Limb (tissue), 2 donors: Measurements from ENCODE around the gene MMS19.
"Not testable (repeated sequence)": the region's sequence is repeated elsewhere in the genome, so short reads cannot be mapped to it uniquely, and the experiment has no call there.

ENCODE experiments used
- DNase-seq, 2 donors: peaks; one replicate each; pipeline ENCODE4 v3.0.0-alpha.2; 2016; ENCODE audit errors: extremely low spot score in 2 of 2

The MMS19 gene

DNA sequence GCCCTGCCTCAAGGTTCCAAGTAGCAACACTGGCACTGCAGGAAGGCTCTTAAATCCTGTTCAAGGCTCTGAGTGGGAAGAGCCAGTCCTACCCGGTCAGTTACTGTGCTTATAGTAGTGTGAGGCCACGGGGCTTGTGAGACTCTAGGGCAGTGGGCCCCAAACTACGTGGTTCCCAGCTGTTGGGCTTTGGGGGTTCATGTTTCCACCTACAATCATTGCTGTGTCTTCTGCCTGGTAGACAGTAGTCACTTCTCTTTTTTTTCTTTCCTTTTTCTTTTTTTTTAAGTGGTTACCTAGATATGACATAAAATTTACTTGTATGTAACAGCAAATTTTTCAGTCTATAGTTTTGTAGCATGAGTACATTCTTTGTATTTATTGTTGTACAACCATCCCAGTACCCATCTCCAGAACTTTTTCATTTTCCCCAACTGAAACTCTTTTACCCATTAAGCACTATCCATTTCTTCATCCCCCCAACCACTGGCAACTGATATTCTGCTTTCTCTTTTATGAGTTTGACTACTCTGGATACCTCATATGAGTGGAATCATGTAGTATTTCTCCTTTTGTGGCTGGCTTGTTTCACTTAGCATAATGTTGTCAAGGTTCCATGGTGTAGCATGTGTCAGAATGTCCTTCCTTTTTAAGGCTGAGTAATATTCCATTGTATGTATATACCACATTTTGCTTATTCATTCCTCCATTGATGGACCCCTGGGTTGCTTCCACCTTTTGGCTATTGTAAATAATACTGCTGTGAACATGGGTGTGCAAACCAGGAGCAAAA lies 8.2 kb upstream of the MMS19 start:
- no peak for DNase-seq

DNA sequence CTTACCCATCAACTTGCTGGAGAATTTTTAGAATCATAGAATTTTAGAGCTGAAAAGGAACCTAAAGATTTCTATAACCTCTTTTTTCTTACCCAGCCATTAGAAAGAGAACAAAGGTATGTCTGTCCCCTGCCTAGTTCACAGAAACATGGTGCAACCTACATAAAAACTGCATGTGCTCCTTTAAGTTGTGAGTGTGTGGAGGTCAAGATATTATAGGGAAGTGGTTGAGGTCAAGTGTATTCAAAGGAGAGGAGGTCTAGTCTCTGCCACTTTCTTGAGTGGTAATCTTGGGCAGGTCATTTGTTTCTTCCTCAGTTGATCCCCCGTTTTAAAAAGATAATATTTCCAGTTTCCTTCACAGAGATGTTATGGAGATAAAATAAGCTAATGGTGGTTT lies 6.9 kb upstream of the MMS19 start:
- no peak for DNase-seq

DNA sequence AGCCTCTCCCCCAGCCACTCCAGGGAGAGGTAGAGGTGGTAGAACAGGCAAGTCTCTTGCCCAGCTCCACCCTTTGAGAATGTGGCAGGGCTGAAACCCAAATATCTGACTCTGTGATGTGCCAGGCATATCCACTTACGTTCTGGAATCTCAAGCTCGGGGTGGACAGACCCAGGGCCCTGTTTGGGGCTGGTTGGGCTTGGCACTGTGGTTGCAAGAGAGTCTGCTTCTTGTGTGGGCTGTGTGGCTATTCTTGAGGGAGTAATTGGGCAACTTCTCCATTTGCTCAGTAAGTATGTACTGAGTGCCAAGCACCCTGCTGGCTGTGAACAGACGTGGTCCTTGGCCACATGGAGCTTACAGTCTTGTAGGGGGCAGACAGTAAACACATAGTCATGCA lies 5.2 kb upstream of the MMS19 start:
- no peak for DNase-seq

DNA sequence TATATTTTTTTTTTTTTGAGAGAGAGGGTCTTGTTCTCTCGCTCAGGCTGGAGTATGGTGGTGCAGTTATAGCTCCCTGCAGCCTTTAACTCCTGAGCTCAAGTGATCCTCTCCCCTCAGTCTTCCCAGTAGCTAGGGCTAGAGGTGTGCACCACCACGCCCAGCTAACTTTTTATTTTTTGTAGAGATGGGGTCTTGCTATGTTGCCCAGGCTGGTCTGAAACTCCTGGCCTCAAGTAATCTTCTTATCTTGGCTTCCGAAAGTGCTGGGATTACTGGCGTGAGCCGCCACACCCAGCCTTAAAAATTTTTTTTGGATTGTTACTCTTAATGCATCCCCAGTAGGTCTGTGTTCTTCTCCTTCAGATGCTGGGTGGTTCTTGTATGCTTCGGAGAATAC lies 4.7 kb upstream of the MMS19 start:
- no peak for DNase-seq

DNA sequence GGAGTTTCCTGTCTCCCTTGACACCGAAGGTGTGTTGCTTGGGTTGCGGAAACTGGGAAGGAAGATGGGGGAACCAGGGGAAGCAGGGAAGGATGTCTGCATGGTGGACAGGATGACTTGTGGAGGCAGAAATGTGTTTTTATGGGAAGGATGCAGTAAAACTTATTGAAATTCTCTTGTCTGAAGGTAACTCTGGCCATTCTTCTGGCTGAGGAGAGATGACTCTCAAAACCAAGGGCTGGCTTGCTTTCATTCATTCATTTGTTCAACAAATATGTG lies 2.0 kb upstream of the MMS19 start:
- no peak for DNase-seq

DNA sequence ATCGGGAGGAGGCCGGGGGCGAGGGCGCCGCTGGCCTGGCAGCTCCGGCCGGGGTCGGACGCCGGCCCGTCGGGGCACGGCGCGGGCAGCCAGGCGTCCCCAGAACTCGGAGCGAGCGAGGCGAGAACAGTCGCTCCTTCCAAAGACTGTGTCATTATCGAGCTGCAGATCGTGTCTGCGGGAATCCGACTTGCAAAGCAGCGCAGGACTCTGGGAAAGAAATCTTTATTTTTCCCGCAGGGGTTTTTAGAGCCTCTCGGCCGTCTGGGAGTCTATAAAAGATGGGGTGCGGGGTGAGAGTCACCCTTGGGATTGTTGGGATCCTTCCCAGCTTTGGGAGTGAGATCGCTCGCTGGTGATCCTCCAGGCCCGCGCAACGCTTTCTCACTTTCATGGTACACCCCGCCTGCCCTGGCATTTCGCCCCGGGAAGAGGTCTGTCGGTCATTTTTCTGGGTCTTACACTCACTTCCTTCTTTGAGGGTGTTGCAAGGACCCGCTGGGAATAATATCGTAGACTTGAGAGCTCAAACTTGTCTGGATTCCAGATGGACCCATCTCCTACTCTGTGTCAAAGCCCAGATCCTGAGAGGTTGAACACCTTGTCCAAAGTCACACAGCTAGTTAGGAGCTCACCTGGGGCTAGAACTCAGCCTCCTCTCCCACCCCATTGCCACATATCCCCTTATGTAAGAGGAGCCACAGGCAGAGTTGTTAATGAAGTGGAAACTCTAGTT lies 1.5 kb upstream of the MMS19 start:
- DNase-seq = peak in 1 of 2 donors; percentile 73

DNA sequence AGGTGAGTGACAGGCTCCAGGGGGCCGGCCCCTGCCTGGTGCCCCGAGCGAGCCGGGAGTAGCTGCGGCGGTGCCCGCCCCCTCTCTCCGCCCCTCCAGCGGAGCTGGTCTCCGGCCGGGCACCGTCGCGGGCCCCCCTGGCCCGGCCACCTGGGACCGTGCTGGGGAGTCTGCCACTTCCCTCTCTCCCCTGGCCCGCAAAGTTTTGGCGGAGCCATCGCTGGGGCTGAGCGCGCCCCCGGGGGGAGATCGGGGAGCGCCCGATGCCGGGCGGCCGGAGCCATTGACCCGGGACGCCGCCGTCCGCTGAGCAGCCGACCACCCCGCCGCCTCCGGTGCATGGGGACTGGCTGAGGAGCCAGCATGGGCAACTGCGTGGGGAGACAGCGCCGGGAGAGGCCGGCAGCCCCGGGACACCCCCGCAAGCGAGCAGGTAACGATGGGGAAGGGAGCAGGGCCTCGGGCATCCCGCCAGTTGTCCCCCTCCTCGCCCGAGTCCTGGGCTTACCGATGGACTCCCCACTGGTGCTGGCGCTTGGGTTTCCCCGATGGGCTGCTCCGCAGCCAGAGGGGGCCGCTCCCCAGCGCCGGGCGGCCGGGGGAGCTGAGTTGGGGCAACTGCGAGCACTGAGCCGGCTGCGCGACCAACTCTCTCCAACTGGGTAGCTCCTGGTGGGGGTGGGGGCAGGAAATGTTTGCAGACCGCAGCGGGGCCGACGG lies 779 bp upstream of the MMS19 start, which contains the start of gene UBTD1:
Gene UBTD1 (plus strand): TSS at position 84 of the 720 bp plus-strand sequence. CDS start 280 bp downstream, at position 364.
- DNase-seq = no peak

DNA sequence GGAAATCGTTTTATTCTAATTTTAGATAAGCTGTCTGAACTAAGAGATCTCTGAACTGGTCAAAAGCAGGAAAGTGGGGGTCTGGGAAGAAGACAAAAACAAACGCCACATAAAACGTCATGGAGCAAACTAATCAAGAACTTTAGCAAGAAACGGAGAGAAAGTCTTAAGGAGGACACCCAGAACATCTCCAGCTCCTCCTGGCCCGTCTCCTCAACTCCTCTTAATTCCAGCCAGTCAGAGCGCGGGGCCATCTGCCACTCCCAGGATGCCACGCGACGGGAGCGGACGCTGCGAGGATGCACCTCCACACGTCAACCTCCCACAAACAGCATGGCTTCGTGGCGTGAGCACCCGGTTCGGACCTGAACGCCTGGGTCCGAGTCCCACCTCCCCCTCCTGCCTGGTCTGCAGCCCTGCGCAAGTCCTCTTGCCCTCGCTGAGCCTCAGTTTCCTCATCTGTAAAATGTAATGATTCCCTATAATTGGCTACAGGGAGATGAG lies 598 bp downstream of the MMS19 start:
- DNase-seq = peak; percentile 50 to 75

DNA sequence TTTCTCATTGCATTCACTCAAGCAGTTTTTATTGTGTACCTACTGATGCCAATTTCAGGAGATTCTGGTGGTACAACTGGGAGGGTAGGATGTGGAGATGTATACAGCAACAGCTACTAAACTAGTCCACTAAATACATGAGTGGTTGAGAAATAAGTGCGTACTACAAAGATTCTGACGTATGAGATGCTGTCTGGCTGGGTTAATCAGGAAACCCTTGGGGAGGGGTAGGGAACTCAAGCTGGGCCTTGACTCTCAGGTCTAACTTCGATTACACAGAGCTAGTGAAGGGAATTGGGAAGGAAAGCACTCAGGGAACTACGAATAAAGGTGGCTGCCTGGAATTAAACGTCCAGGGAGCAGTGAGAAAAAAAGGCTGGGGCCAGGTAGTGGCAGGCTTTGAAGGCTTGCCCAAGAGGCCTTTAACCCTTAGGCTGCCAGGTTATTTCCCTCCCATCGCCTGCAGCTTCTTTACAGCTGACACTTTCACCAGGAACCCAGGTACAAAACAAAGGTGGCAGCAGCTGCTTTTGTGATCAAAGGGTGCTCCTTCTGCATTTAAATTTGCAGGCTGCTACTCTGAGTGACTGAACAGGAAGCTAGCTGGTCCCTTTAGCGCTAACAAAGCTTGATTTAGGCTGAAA lies 3.2 kb downstream of the MMS19 start:
- no peak for DNase-seq

DNA sequence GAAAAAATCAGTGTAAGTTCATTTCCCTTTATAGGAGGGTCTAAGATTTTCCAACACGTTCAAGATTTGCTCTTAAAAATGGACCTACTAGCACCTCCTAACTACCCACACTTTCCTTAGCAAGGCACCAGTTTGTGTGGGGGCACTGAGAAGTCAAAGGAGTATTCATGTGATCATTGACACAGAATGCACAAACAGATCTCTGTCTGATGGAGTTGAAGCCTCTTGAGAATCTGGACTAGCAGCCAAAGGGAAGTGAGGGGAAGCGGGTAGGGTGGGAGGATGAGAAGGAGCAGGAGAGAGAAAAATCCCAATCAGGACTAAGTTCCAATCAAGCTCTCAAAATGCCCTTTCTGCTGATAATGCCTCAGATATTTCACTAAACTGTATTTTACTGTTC lies 4.1 kb downstream of the MMS19 start:
- DNase-seq = no peak

DNA sequence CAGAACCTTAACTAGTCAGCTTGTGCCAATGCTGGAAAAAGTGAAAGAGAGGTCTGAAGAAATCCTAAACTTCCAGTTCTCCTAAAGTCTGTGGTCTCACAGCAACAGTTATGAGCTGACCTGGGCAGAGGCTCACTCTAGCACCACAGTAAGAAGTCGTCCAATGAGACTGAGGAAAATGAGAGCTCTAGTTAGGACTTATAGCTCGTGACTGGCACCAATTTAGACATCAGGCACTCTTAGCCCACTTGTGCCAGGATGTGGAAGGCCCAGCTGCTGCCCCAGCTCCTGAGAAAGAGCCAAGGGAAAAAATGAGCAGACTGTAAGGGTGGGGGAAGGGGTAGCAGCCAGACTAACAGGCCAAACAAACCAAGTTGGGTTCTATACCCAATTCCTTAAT lies 7.6 kb downstream of the MMS19 start:
- no peak for DNase-seq

DNA sequence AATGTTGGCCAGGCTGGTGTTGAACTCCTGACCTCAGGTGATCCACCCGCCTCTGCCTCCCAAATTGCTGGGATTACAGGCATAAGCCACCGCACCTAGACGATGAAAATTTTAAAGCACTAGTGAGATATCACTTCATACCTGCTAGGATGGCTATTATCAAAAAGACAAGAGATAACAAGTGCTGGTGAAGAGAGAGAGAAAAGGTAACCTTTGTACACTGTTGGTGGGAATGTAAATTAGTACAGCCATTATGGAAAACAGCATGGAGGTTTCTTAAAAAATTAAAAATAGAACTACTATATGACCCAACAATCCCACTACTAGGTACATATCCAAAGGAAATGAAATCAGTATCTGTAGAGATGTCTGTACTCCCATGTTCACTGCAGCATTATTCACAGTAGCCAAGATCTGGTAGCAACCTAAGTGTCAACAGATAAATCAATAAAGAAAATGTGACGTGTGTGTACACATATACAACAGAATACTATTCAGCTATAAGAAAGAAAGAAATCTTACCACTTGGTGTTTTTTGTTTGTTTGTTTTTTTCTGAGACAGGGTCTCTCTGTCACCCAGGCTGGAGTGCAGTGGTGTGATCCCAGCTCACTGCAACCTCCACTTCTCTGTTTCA lies 12.5 kb downstream of the MMS19 start:
- no peak for DNase-seq

DNA sequence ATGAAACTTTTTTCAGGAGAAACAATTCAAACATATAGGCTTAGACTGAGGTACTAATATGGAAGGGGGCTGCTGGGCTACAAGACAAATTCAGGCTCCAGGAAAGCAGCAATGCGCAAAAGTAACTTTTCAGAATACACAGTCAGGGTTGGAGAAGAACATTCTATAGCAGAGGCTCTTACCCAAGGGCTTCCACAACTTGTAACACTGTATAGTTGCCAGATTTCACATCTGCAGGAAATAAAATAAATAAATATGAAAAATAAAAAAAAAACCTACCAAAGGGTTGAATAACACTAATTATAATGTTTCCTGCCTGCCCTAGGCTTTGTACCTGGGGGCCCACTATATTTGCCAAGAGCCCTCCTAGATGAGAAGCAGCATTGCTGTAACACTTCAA lies 14.3 kb downstream of the MMS19 start:
- DNase-seq = no peak

DNA sequence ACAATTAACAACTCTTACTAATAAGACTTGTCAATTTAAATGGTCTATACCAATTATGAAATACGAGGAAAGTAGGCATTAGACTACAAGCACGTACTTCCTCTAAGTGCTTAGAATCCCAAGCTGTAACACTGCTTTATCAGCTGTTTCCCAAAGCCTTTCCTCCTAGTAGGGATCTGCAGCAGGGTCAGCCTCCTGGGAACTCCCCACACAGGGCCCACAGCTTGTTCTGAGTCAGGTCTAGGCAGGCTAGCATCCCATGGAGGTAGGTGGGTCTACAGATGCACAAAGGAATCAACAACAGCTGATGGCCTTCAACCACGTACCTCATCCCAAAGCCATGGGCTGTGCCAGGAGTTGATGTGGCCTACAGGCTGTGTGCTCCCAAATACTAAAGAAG lies 14.7 kb downstream of the MMS19 start:
- no peak for DNase-seq

DNA sequence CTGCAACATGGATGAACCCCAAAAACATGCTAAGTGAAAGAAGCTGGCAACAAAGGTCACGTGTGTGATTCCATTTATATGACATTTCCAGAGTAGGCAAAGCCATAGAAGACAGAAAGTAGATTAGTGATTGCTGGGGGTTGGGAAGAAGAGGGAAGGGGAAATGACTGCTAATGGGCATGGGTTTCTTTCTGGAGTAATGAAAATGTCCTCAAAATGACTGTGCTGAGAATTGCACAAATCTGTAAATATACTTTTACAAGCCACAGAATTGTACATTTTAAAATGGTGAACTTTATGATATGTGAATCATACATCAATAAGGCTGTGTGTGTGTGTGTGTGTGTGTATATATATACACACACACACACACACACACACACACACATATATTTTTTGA lies 15.8 kb downstream of the MMS19 start:
- no peak for DNase-seq

DNA sequence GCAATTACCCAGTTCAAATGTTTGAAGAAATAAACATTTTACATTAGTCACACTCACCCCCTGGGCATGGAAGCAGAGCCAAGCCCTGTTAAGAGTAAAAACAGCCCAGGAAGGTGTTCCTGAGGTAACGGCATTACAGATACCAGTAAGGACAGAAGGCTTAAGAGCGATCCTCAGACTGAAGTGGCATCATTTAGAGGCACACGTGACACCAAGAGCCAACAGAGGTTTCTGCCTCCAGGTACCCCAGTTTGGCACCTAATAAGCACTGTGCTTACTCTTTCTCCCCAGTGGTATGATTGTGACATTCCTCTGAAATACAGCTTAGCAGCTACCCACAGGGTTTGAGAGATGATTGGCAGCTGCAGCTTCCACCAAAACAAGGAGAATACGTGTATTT lies 17.2 kb downstream of the MMS19 start:
- DNase-seq = no peak

DNA sequence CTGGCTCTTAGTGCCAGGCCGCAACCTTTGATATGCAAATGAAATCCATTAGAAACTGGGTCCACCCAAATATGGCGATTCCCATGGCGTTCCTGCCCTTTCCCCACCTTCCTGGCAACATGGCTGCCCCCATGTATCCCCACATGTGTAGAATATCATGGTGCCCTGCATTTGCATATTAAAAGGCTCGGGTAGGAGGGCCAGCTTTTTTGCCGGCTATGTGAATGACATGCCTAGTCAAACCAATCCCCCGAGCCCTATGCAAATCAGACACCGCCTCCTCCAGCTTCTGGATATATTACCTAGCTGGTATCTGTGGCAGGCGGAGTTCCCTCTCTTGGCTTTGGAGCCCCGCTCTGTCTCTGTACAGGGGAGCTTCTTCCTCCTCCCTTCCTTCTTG lies 18.3 kb downstream of the MMS19 start:
- DNase-seq = no peak

DNA sequence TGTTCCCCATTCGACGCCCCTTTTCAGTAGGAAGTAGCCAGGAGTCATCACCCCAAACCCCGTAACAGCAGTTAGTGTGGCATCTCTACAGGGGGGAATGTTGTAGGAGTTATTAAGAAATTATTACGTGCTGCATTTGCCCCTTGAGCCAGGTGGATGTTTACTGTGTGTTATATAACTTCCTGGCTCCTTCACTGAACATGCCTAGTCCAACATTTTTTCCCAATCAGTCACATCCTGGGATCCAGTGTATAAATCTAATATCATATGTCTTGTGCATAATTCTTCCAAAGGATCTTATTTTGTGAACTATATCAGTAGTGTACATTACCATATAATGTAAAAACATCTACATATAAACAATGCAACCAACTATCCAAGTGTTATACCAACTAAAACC lies 18.8 kb downstream of the MMS19 start:
- DNase-seq = not testable (repeated sequence)

DNA sequence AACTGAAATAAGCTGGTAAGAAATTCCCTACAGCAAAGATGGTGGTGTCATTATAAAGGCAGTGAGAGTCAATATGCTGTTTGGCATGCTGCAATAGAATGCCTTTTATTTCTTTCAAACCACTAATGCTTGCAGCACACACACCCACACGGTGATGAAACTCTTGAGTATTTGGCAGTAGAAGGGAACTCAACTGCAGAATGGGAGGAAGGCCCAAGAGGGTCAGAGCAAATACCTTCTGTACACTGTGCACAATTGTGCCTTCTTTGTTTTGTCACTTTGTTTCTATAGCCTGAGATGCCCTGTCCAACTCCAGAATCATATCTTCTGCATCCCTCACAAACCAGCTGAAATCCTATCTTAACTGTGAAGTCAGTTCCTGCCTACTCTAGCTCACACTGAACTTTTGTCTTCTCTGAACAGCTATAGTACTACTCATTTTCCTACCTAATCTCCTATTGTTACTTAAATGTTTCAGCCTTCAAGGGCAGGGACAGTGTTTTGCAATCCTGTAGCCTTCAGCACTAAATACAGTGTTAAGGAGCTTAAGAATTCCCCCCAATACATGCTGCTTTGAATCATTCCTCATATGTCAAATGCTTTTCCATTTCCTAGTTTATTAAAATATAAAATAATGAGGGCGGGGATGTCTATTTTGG lies 22.2 kb downstream of the MMS19 start:
- DNase-seq = no peak

DNA sequence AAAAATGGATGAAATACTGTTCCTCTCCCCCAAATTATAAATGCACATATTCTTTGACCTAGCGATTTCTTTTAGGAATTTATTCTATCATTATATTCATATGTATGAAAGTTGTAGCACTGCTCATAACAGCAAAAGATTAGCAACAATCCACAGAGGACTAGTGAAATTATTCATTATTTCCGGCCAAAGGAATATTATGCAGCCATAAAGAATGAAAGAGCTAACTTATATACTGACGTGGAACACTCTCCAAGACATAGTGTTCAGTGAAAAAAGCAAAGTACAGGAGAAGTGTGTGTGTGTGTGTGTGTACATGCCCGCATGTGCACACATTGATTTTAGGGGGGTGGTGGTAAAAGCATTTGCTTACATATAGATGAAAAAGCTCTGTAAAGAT lies 23.3 kb downstream of the MMS19 start:
- no peak for DNase-seq

DNA sequence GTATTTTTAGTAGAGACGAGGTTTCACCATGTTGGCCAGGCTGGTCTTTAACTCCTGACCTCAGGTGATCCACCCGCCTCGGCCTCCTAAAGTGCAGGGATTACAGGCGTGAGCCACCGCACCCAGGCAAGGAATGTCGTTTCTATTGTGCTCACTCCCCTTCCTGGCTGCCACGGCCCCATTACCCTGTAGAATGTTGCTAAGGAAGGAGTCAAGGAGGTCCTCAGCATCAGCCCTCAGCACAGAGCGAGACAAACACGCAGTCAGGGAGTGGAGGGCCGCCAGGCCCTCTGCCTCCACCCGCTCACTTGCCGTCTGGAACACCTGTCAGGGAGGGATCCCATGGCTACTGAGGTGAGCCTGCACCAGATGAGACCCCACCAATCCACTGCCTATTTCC lies 29.4 kb downstream of the MMS19 start:
- DNase-seq = not testable (repeated sequence)
